OCI-LY1 (cell line): Measurements from ENCODE around the gene GNG13.

ENCODE experiments used
- H2AFZ ChIP-seq: fragments of 200-600 bp; sonication (generic), shearing (Covaris generic); 2 replicates; pipeline ENCODE4 v1.6.0; 2014; ENCODE audit warnings: antibody characterized with exemption, mild to moderate bottlenecking, low read length
- H3F3A ChIP-seq: fragments of 200-600 bp; sonication (generic), shearing (Covaris generic); 2 replicates; pipeline ENCODE4 v1.6.0; 2014; ENCODE audit warnings: mild to moderate bottlenecking, antibody characterized with exemption, low read length, moderate library complexity; ENCODE audit not compliant: insufficient read depth
- H3K27ac ChIP-seq: fragments of 200-600 bp; sonication (generic); 2 replicates; pipeline ENCODE4 v1.5.1; 2014; ENCODE audit warnings: low read length, mixed run types, mild to moderate bottlenecking, low read depth; ENCODE audit not compliant: poor library complexity, severe bottlenecking
- H3K27me3 ChIP-seq: fragments of 200-600 bp; sonication (generic); 2 replicates; pipeline ENCODE4 v1.6.0; 2014; ENCODE audit warnings: antibody characterized with exemption, mild to moderate bottlenecking, low read length, moderate library complexity; ENCODE audit not compliant: insufficient read depth
- H3K36me3 ChIP-seq: fragments of 200-600 bp; sonication (generic); 2 replicates; pipeline ENCODE4 v1.6.1; 2014; ENCODE audit warnings: mild to moderate bottlenecking, antibody characterized with exemption, low read length, moderate library complexity, mixed read lengths; ENCODE audit not compliant: insufficient read depth
- H3K4me1 ChIP-seq: fragments of 200-600 bp; sonication (generic); 2 replicates; pipeline ENCODE4 v1.5.1; 2014; ENCODE audit warnings: mild to moderate bottlenecking, low read length, moderate library complexity; ENCODE audit not compliant: insufficient read depth, severe bottlenecking
- H3K4me2 ChIP-seq: fragments of 200-600 bp; sonication (generic), shearing (Covaris generic); 2 replicates; pipeline ENCODE4 v1.6.1; 2014; ENCODE audit warnings: low read length
- H3K4me3 ChIP-seq: fragments of 200-600 bp; sonication (generic); 2 replicates; pipeline ENCODE4 v1.5.1; 2014; ENCODE audit warnings: low read length, low read depth, mild to moderate bottlenecking, mixed read lengths; ENCODE audit not compliant: poor library complexity, severe bottlenecking
- H3K79me2 ChIP-seq: fragments of 200-600 bp; shearing (Covaris generic); 2 replicates; pipeline ENCODE4 v1.6.1; 2016; ENCODE audit warnings: mixed run types, low read length, mixed read lengths; ENCODE audit not compliant: insufficient read depth
- H3K9ac ChIP-seq: fragments of 200-600 bp; sonication (generic), shearing (Covaris generic); 2 replicates; pipeline ENCODE4 v1.6.1; 2014; ENCODE audit warnings: mild to moderate bottlenecking, low read length, mixed read lengths
- H3K9me2 ChIP-seq: fragments of 200-600 bp; sonication (generic), shearing (Covaris generic); 2 replicates; pipeline ENCODE4 v1.6.1; 2014; ENCODE audit warnings: low read depth, mild to moderate bottlenecking, low read length, mixed read lengths
- H3K9me3 ChIP-seq: fragments of 200-600 bp; shearing (Covaris generic); 2 replicates; pipeline ENCODE4 v1.6.1; 2014; ENCODE audit warnings: low read length, mixed read lengths
- H4K20me1 ChIP-seq: fragments of 200-600 bp; sonication (generic), shearing (Covaris generic); 2 replicates; pipeline ENCODE4 v1.6.0; 2016; ENCODE audit warnings: mild to moderate bottlenecking, low read length; ENCODE audit not compliant: insufficient read depth
- CTCF ChIP-seq: fragments of 200-600 bp; sonication (generic), shearing (Covaris generic); IDR thresholded peaks from 2 replicates; pipeline ENCODE4 v1.5.1; 2017; ENCODE audit warnings: mild to moderate bottlenecking, antibody characterized with exemption, low read length, moderate library complexity, mixed read lengths
- EZH2 ChIP-seq: fragments of 200-600 bp; sonication (generic), shearing (Covaris generic); IDR thresholded peaks from 2 replicates; pipeline ENCODE4 v1.8.0; 2017; ENCODE audit warnings: borderline replicate concordance, mixed run types, mild to moderate bottlenecking, antibody characterized with exemption, low read length, moderate library complexity, mixed read lengths

The GNG13 gene

GRCh38 chr16:833411-833810 is 32.9 kb upstream of the GNG13 start:
- H3K9me3 ChIP-seq, result peaks cover 9% of the 10 kb centered on the region
- no peak overlapping the region for H2AFZ ChIP-seq
- H3K4me1 ChIP-seq, result no peaks in the 10 kb centered on the region
- H3K4me3 ChIP-seq, result no peak overlapping the region
- TF ChIP-seq EZH2, result no peak
- TF ChIP-seq CTCF, result no peak
- H3K4me2 ChIP-seq, result no peak overlapping the region
- H3K79me2 ChIP-seq, result no peaks in the 10 kb centered on the region
- no peaks in the 10 kb centered on the region; the same call in 1 of the 2 replicates for H3K36me3 ChIP-seq
- no peak overlapping the region for H3K27ac ChIP-seq
- H3K27me3 ChIP-seq, result peaks cover 4% of the 10 kb centered on the region; the same call in 1 of the 2 replicates
- no peak overlapping the region for H3K9ac ChIP-seq
- no peaks in the 10 kb centered on the region for H4K20me1 ChIP-seq
- H3K9me2 ChIP-seq, result no peaks in the 10 kb centered on the region
- H3F3A ChIP-seq, result no peaks in the 10 kb centered on the region

DNA sequence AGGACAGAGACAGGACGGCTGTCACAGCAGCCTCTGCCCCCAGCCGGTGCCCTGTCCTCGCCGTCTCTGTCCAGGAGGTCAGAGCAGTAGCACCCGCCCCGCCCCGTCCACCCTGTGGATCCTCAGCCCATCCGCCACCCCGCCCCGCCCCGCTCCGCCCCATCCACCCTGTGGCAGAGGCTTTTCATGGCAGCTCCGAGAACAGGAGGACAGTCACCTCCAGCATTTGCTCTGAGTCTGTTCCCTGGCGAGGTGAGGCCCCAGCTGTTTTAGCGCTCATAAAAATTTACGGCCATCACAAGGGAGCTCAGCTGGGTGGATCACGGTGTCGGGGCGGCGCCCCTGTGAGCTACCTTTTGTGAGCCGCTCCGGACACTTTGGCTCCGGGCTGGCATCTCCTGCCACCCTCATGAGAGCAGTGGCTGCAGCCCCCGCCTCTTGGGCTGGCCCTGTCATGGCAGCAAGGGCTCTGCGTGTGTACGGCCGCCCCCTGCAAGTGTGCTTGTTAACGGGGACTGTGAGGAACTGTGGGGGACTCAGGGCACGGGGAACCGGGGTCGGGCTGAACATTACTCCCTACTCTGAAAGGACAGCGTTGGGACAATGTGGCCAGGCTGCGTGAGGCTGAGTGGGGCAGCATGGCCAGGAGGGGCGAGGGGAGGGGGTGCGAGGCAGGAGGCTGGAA is 32.3 kb upstream of the GNG13 start:
- Histone ChIP-seq H3K79me2 (no peaks in the 10 kb centered on the region), H3K9ac (no peak overlapping the region), H3K9me2 (no peaks in the 10 kb centered on the region), H3F3A (no peaks in the 10 kb centered on the region), H3K27ac (no peak overlapping the region), H3K4me3 (no peak overlapping the region), H3K4me1 (no peaks in the 10 kb centered on the region), H2AFZ (no peak overlapping the region), H3K36me3 (no peaks in the 10 kb centered on the region; the same call in 1 of the 2 replicates), H4K20me1 (no peaks in the 10 kb centered on the region), H3K9me3 (peaks cover 9% of the 10 kb centered on the region), H3K27me3 (peaks cover 4% of the 10 kb centered on the region; the same call in 1 of the 2 replicates), H3K4me2 (no peak overlapping the region)
- no peak for TF ChIP-seq CTCF
- no peak for TF ChIP-seq EZH2

- Histone ChIP-seq H3K27ac (no peak overlapping the region), H3K9me2 (no peaks in the 10 kb centered on the region), H3K4me2 (no peak overlapping the region), H3K79me2 (no peaks in the 10 kb centered on the region), H3K9me3 (peaks cover 6% of the 10 kb centered on the region), H3K4me1 (no peaks in the 10 kb centered on the region), H3F3A (no peaks in the 10 kb centered on the region), H3K9ac (no peak overlapping the region), H2AFZ (no peak overlapping the region), H3K36me3 (no peaks in the 10 kb centered on the region; the same call in 1 of the 2 replicates), H3K27me3 (peaks cover 4% of the 10 kb centered on the region; the same call in 1 of the 2 replicates), H3K4me3 (no peak overlapping the region), H4K20me1 (no peaks in the 10 kb centered on the region)
- TF ChIP-seq CTCF (no peak), EZH2 (no peak)
These were observed 31.3 kb upstream of the GNG13 start for GRCh38 chr16:831571-832413.
